Measurements from ENCODE around the gene INO80C. TPM values are rescaled to one million over a fixed set of nuclear protein-coding genes. Genes with fewer than 3 reads are reported as not detected.
A peak's percentile ranks its signal among the peaks of the same experiment; 100 is the strongest.

INO80C gene
- total and polyA plus RNA-seq, 2 donors from 2014 or later, result 20.9 to 38.2 TPM

- H3K27ac ChIP-seq (ENCODE audit: low read depth in 2 of 2, low read length in 2 of 2), result no peak overlapping the region
- H3K9me3 ChIP-seq (ENCODE audit: control insufficient read depth in 2 of 3, insufficient read depth in 1 of 3, low read length in 3 of 3), result no peaks in the 10 kb centered on the region
- FAIRE-seq (no peak), DNase-seq (no peak)
- no peaks in the 10 kb centered on the region for H3K36me3 ChIP-seq (ENCODE audit: control insufficient read depth in 2 of 3, insufficient read depth in 3 of 3, low read length in 3 of 3)
- intact Hi-C loops (cut with DNase I), result no loop called here
- H3K4me1 ChIP-seq (ENCODE audit: control insufficient read depth in 2 of 3, insufficient read depth in 2 of 3, low read depth in 1 of 3, low read length in 3 of 3), result no peaks in the 10 kb centered on the region
- TF ChIP-seq, protein P1, sequence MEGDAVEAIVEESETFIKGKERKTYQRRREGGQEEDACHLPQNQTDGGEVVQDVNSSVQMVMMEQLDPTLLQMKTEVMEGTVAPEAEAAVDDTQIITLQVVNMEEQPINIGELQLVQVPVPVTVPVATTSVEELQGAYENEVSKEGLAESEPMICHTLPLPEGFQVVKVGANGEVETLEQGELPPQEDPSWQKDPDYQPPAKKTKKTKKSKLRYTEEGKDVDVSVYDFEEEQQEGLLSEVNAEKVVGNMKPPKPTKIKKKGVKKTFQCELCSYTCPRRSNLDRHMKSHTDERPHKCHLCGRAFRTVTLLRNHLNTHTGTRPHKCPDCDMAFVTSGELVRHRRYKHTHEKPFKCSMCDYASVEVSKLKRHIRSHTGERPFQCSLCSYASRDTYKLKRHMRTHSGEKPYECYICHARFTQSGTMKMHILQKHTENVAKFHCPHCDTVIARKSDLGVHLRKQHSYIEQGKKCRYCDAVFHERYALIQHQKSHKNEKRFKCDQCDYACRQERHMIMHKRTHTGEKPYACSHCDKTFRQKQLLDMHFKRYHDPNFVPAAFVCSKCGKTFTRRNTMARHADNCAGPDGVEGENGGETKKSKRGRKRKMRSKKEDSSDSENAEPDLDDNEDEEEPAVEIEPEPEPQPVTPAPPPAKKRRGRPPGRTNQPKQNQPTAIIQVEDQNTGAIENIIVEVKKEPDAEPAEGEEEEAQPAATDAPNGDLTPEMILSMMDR (IDR thresholded peaks at IDR 0.05; ENCODE audit: borderline replicate concordance, extremely low read depth, insufficient read depth), result no peak
- no peaks in the 10 kb centered on the region for H3K27me3 ChIP-seq (ENCODE audit: control insufficient read depth, insufficient read depth, low read length)
- H3K4me3 ChIP-seq (ENCODE audit: low read length in 3 of 3), result no peak overlapping the region
- H3K9ac ChIP-seq (ENCODE audit: low read length in 3 of 3), result no peak overlapping the region
These were observed 15.0 kb upstream of the INO80C start for GRCh38 chr18:35512761-35513160.

DNA sequence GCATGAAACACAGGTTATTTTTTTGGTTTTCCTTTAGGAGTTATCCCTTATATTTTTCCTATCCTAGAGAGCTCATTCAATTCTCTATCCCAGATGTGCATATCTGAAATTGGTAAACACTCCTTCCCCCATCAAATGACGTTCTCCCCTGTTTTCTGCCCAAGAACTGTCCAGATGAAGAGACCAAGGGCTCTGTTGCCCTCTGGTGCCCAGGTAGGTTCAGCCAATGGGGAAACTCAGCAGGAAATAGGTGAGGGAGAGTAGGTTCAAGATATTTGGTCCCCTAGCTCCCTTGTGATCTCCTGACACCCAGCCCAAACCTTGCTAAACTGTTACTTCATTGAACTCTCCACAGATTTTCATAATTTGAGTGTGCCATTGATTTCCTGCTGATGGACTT, 14.1 kb upstream of the INO80C start:
- H3K9me3 ChIP-seq (ENCODE audit: control insufficient read depth in 2 of 3, insufficient read depth in 1 of 3, low read length in 3 of 3), result no peaks in the 10 kb centered on the region
- TF ChIP-seq, protein P1 (IDR thresholded peaks at IDR 0.05; ENCODE audit: borderline replicate concordance, extremely low read depth, insufficient read depth), result peak; percentile 11
- H3K36me3 ChIP-seq (ENCODE audit: control insufficient read depth in 2 of 3, insufficient read depth in 3 of 3, low read length in 3 of 3), result no peaks in the 10 kb centered on the region
- FAIRE-seq, result no peak
- intact Hi-C loops (cut with DNase I), result no loop called here
- no peak overlapping the region for H3K4me3 ChIP-seq (ENCODE audit: low read length in 3 of 3)
- no peak overlapping the region for H3K27ac ChIP-seq (ENCODE audit: low read depth in 2 of 2, low read length in 2 of 2)
- no peaks in the 10 kb centered on the region for H3K4me1 ChIP-seq (ENCODE audit: control insufficient read depth in 2 of 3, insufficient read depth in 2 of 3, low read depth in 1 of 3, low read length in 3 of 3)
- H3K27me3 ChIP-seq (ENCODE audit: control insufficient read depth, insufficient read depth, low read length), result no peaks in the 10 kb centered on the region
- no peak for DNase-seq
- no peak overlapping the region for H3K9ac ChIP-seq (ENCODE audit: low read length in 3 of 3)

DNA sequence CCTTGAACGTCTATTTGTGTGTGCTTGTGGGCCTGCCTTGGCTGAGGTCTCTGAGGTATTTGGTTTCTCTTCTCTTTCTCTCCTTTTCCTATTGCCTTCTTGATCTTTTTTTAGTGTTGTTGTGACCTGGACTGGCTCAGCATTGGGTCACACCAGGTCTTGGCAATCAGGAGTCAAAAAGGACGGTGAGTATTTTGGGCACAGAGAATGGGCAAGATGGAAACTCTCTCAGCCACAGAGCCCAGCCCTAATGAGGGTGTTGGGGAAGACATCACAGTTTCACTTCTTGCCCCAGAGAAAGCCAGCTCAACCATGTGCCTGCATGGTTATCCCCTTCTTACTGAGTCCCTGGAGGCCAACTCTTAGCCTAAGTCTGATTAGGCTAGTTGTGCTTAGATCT, 13.7 kb upstream of the INO80C start:
- Histone ChIP-seq H3K9me3 (ENCODE audit: control insufficient read depth in 2 of 3, insufficient read depth in 1 of 3, low read length in 3 of 3) (no peaks in the 10 kb centered on the region), H3K9ac (ENCODE audit: low read length in 3 of 3) (no peak overlapping the region), H3K27ac (ENCODE audit: low read depth in 2 of 2, low read length in 2 of 2) (no peak overlapping the region), H3K4me1 (ENCODE audit: control insufficient read depth in 2 of 3, insufficient read depth in 2 of 3, low read depth in 1 of 3, low read length in 3 of 3) (no peaks in the 10 kb centered on the region), H3K27me3 (ENCODE audit: control insufficient read depth, insufficient read depth, low read length) (no peaks in the 10 kb centered on the region), H3K4me3 (ENCODE audit: low read length in 3 of 3) (no peak overlapping the region), H3K36me3 (ENCODE audit: control insufficient read depth in 2 of 3, insufficient read depth in 3 of 3, low read length in 3 of 3) (no peaks in the 10 kb centered on the region)
- TF ChIP-seq, protein P1 (IDR thresholded peaks at IDR 0.05; ENCODE audit: borderline replicate concordance, extremely low read depth, insufficient read depth), result no peak
- DNase-seq, result no peak
- no peak for FAIRE-seq
- intact Hi-C loops (cut with DNase I), result no loop called here

GRCh38 chr18:35510076-35510651, 12.4 kb upstream of the INO80C start:
- DNase-seq (peak in 3 of 5 donors; percentile 61 to 70 (median 63)), FAIRE-seq (no peak)
- Histone ChIP-seq H3K9me3 (ENCODE audit: control insufficient read depth in 2 of 3, insufficient read depth in 1 of 3, low read length in 3 of 3) (no peaks in the 10 kb centered on the region), H3K4me1 (ENCODE audit: control insufficient read depth in 2 of 3, insufficient read depth in 2 of 3, low read depth in 1 of 3, low read length in 3 of 3) (no peaks in the 10 kb centered on the region), H3K4me3 (ENCODE audit: low read length in 3 of 3) (no peak overlapping the region), H3K27me3 (ENCODE audit: control insufficient read depth, insufficient read depth, low read length) (no peaks in the 10 kb centered on the region), H3K27ac (ENCODE audit: low read depth in 2 of 2, low read length in 2 of 2) (no peak overlapping the region), H3K36me3 (ENCODE audit: control insufficient read depth in 2 of 3, insufficient read depth in 3 of 3, low read length in 3 of 3) (no peaks in the 10 kb centered on the region), H3K9ac (ENCODE audit: low read length in 3 of 3) (no peak overlapping the region)
- TF ChIP-seq, protein P1 (IDR thresholded peaks at IDR 0.05; ENCODE audit: borderline replicate concordance, extremely low read depth, insufficient read depth), result no peak
- intact Hi-C loops (cut with DNase I), result no loop called here
